GM23338 (cell line): ENCODE measurements around the gene SNX14. TPM values are rescaled to one million over a fixed set of nuclear protein-coding genes. Genes with fewer than 3 reads are reported as not detected.

Experiments used
- ATAC-seq: fragments of 200-7000 bp; cut with Tn5 transposase; 3 replicates; pipeline ENCODE4 v1.9.1; 2020
- DNase-seq: peaks from one replicate; pipeline ENCODE4 v3.0.0-alpha.2; 2015; ENCODE audit warnings: low spot score
- H2AFZ ChIP-seq: fragments of 200-600 bp; sonication (generic); 2 replicates; pipeline ENCODE4 v1.8.0; 2016; ENCODE audit warnings: antibody characterized with exemption, mild to moderate bottlenecking, moderate library complexity
- H3F3A ChIP-seq: fragments of 200-600 bp; sonication (generic); replicated peaks from 2 replicates; pipeline ENCODE4 v1.8.0; 2017; ENCODE audit warnings: antibody characterized with exemption, mixed run types, low read depth
- H3K27ac ChIP-seq: fragments of 200-600 bp; sonication (generic); 2 replicates; pipeline ENCODE4 v1.6.1; 2016; ENCODE audit warnings: low read depth
- H3K27me3 ChIP-seq: fragments of 200-600 bp; sonication (generic); 2 replicates; pipeline ENCODE4 v1.8.0; 2016; ENCODE audit warnings: mild to moderate bottlenecking, mixed run types, moderate library complexity; ENCODE audit not compliant: insufficient read depth
- H3K36me3 ChIP-seq: fragments of 200-600 bp; sonication (generic); 2 replicates; pipeline ENCODE4 v1.8.0; 2016; ENCODE audit warnings: mild to moderate bottlenecking; ENCODE audit not compliant: insufficient read depth
- H3K4me1 ChIP-seq: fragments of 200-600 bp; sonication (generic); 2 replicates; pipeline ENCODE4 v1.8.0; 2016; ENCODE audit warnings: mild to moderate bottlenecking, moderate library complexity; ENCODE audit not compliant: insufficient read depth
- H3K4me2 ChIP-seq: fragments of 200-600 bp; sonication (generic); 2 replicates; pipeline ENCODE4 v1.7.1; 2017; ENCODE audit warnings: mixed run types
- H3K4me3 ChIP-seq: fragments of 200-600 bp; sonication (generic); 2 replicates; pipeline ENCODE4 v1.6.1; 2016; ENCODE audit warnings: mixed run types
- H3K79me2 ChIP-seq: fragments of 200-600 bp; sonication (generic); replicated peaks from 2 replicates; pipeline ENCODE4 v1.8.0; 2017; ENCODE audit warnings: mild to moderate bottlenecking; ENCODE audit not compliant: insufficient read depth
- H3K9me2 ChIP-seq: fragments of 200-600 bp; sonication (generic); 2 replicates; pipeline ENCODE4 v1.8.0; 2017; ENCODE audit not compliant: insufficient read depth
- H4K20me1 ChIP-seq: fragments of 200-600 bp; sonication (generic); replicated peaks from 2 replicates; pipeline ENCODE4 v1.8.0; 2017; ENCODE audit warnings: mild to moderate bottlenecking; ENCODE audit not compliant: insufficient read depth
- H3K27ac Mint-ChIP-seq: 2 replicates; pipeline ENCODE4 v1.8.0; 2020; ENCODE audit warnings: inconsistent platforms, mild to moderate bottlenecking, moderate library complexity, mixed read lengths
- H3K27me3 Mint-ChIP-seq: 3 replicates; pipeline ENCODE4 v1.8.0; 2022; ENCODE audit warnings: low read depth, mild to moderate bottlenecking, moderate library complexity, mixed read lengths, inconsistent platforms; ENCODE audit not compliant: insufficient read depth, poor library complexity
- H3K36me3 Mint-ChIP-seq: 3 replicates; pipeline ENCODE4 v1.8.0; 2021; ENCODE audit warnings: low read depth, mild to moderate bottlenecking, inconsistent platforms, moderate library complexity, mixed read lengths
- H3K4me1 Mint-ChIP-seq: 3 replicates; pipeline ENCODE4 v1.8.0; 2020; ENCODE audit warnings: mild to moderate bottlenecking, inconsistent platforms, mixed read lengths
- H3K4me3 Mint-ChIP-seq: 3 replicates; pipeline ENCODE4 v1.8.0; 2021; ENCODE audit warnings: moderate library complexity, mild to moderate bottlenecking, inconsistent platforms, mixed read lengths
- H3K9me3 Mint-ChIP-seq: 3 replicates; pipeline ENCODE4 v1.8.0; 2020; ENCODE audit warnings: moderate library complexity, mild to moderate bottlenecking, inconsistent platforms, mixed read lengths
- CTCF ChIP-seq, 2 experiments: fragments of 200-600 bp in 1 of 2; sonication (generic) in 1 of 2; conservative IDR thresholded peaks; 2 replicates each; pipeline versions ENCODE4 v1.5.1 to v1.6.1; 2016 to 2017; ENCODE audit warnings: antibody characterized with exemption in 2 of 2, low read depth in 2 of 2, mild to moderate bottlenecking in 2 of 2, moderate library complexity in 1 of 2
- EZH2 ChIP-seq: fragments of 200-600 bp; sonication (generic); IDR thresholded peaks from one replicate; pipeline ENCODE4 v1.8.0; 2017; ENCODE audit warnings: antibody characterized with exemption, mild to moderate bottlenecking, low read depth; ENCODE audit not compliant: unreplicated experiment
- EZH2phosphoT487 ChIP-seq: fragments of 200-600 bp; sonication (generic); IDR thresholded peaks from one replicate; pipeline ENCODE4 v1.8.1; 2018; ENCODE audit warnings: antibody characterized with exemption; ENCODE audit not compliant: unreplicated experiment
- POLR2AphosphoS5 ChIP-seq: IDR thresholded peaks from 2 replicates; pipeline ENCODE4 v1.6.1; 2016; ENCODE audit warnings: antibody characterized with exemption, low read depth
- ZNF331 ChIP-seq: fragments of 250-450 bp; sonication (Bioruptor Pico); IDR thresholded peaks from 2 replicates; pipeline ENCODE4 v1.5.0; 2020; ENCODE audit warnings: low read depth, mild to moderate bottlenecking, moderate library complexity
- polyA plus RNA-seq: library from polyadenylated mRNA; unstranded; fragments of >200 nt; fragmentation: Nextera tagmentation; extraction: Ambion mirVana; gene quantifications from 2 replicates; pipeline ENCODE4 v1.2.1, GENCODE V29; 2016
- total RNA-seq: library from RNA; depleted of rRNA; stranded (reverse); fragments of >200 nt; shearing (Covaris generic); gene quantifications from 2 replicates; pipeline ENCODE4 v1.2.3, GENCODE V29; 2014

SNX14 gene
- total and polyA plus RNA-seq, 2 experiments from 2014 or later: 23.1 to 32.0 TPM

DNA sequence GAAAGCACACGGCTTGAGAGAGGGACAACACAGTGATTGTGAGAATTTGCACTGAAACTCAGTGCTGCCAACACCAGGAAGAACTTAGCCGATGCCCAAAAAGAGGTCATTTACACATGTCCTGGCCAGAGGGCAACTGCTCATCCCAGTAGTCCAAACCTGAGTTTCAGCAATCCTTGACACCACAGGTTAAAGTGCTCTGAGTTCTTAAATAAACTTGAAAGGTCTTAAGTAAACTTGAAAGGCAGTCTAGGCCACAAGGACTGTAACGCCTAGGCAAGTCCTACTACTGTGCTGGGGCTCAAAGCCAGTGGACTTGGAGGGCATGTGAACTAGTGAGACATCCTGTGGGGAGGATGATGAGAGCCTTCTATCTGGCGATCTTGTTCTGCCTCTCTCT is 14.1 kb downstream of the SNX14 start:
- no peaks in the 10 kb centered on the region for H3F3A ChIP-seq
- H3K4me2 ChIP-seq: no peak overlapping the region
- H3K9me3 Mint-ChIP-seq: peaks cover 29% of the 10 kb centered on the region
- peaks cover 33% of the 10 kb centered on the region for H3K36me3 Mint-ChIP-seq
- no peaks in the 10 kb centered on the region for H3K27me3 ChIP-seq
- no peaks in the 10 kb centered on the region for H4K20me1 ChIP-seq
- H3K4me3 Mint-ChIP-seq: no peak overlapping the region
- 0 out of 2 replicates have a peak, but pooled peaks cover 4% of the 10 kb centered on the region for H3K9me2 ChIP-seq
- H3K27ac Mint-ChIP-seq: no peak overlapping the region
- peaks cover 18% of the 10 kb centered on the region; the same call in 1 of the 2 replicates for H3K4me1 ChIP-seq
- ATAC-seq (peak; percentile 53; the same call in 2 of the 3 replicates), DNase-seq (peak; percentile 9)
- peak overlapping the region; percentile 20; the same call in 1 of the 2 replicates for H3K27ac ChIP-seq
- peaks cover 13% of the 10 kb centered on the region for H3K4me1 Mint-ChIP-seq
- peaks cover 47% of the 10 kb centered on the region for H3K79me2 ChIP-seq
- H3K36me3 ChIP-seq: 0 out of 2 replicates have a peak, but pooled peaks cover 7% of the 10 kb centered on the region
- H3K4me3 ChIP-seq: no peak overlapping the region
- H2AFZ ChIP-seq: no peak overlapping the region
- H3K27me3 Mint-ChIP-seq: peaks cover 7% of the 10 kb centered on the region
- TF ChIP-seq POLR2AphosphoS5: no peak
- TF ChIP-seq CTCF (conservative IDR thresholded peaks at IDR 0.05; ENCODE audit: low read depth in 2 of 2): 0 out of 4 replicates have a peak, but pooled peaks of 1 of the 2 experiments have one; percentile 2
- no peak for TF ChIP-seq EZH2phosphoT487
- TF ChIP-seq ZNF331 (CRISPR knock-in tag): no peak
- TF ChIP-seq EZH2: no peak

GRCh38 chr6:85576476-85576875 is 17.2 kb downstream of the SNX14 start:
- Mint-ChIP-seq H3K36me3 (peaks cover 5% of the 10 kb centered on the region; the same call in 2 of the 3 replicates), H3K4me3 (no peak overlapping the region), H3K27ac (no peak overlapping the region), H3K9me3 (peaks cover under 1% of the 10 kb centered on the region), H3K4me1 (peaks cover 13% of the 10 kb centered on the region), H3K27me3 (peaks cover 7% of the 10 kb centered on the region)
- Histone ChIP-seq H2AFZ (no peak overlapping the region), H3K4me1 (peaks cover 16% of the 10 kb centered on the region; the same call in 1 of the 2 replicates), H3K4me3 (no peak overlapping the region), H3K36me3 (no peaks in the 10 kb centered on the region), H3F3A (no peaks in the 10 kb centered on the region), H3K79me2 (peaks cover 17% of the 10 kb centered on the region), H4K20me1 (no peaks in the 10 kb centered on the region), H3K4me2 (no peak overlapping the region), H3K27me3 (no peaks in the 10 kb centered on the region), H3K27ac (no peak overlapping the region), H3K9me2 (no peaks in the 10 kb centered on the region)
- no peak for DNase-seq
- TF ChIP-seq EZH2: no peak
- ATAC-seq: no peak

GRCh38 chr6:85574932-85575598 is 18.6 kb downstream of the SNX14 start:
- no peak overlapping the region for H3K4me3 ChIP-seq
- peaks cover 4% of the 10 kb centered on the region; the same call in 1 of the 2 replicates for H3K4me1 ChIP-seq
- H3K9me2 ChIP-seq: no peaks in the 10 kb centered on the region
- H4K20me1 ChIP-seq: no peaks in the 10 kb centered on the region
- H2AFZ ChIP-seq: no peak overlapping the region
- no peak overlapping the region for H3K4me3 Mint-ChIP-seq
- H3K27me3 ChIP-seq: no peaks in the 10 kb centered on the region
- no peaks in the 10 kb centered on the region for H3F3A ChIP-seq
- no peak overlapping the region for H3K27ac Mint-ChIP-seq
- no peaks in the 10 kb centered on the region; the same call in 1 of the 3 replicates for H3K4me1 Mint-ChIP-seq
- H3K27ac ChIP-seq: no peak overlapping the region
- no peak for ATAC-seq
- H3K4me2 ChIP-seq: no peak overlapping the region
- H3K27me3 Mint-ChIP-seq: peaks cover 4% of the 10 kb centered on the region
- H3K36me3 Mint-ChIP-seq: no peaks in the 10 kb centered on the region
- H3K79me2 ChIP-seq: peaks cover 6% of the 10 kb centered on the region
- DNase-seq: no peak
- H3K36me3 ChIP-seq: no peaks in the 10 kb centered on the region
- H3K9me3 Mint-ChIP-seq: no peaks in the 10 kb centered on the region
- no peak for TF ChIP-seq CTCF (conservative IDR thresholded peaks at IDR 0.05; ENCODE audit: low read depth in 2 of 2)
